Heart left ventricle (tissue), 16 donors: ENCODE data around the gene PIK3C2G. TPM values are rescaled to one million over a fixed set of nuclear protein-coding genes. Genes with fewer than 3 reads are reported as not detected.

Experiments
- ATAC-seq, 4 donors: fragments of 200-7000 bp; cut with Tn5 transposase; one replicate each; pipeline ENCODE4 v1.9.1; 2020 to 2022; ENCODE audit warnings: moderate library complexity in 4 of 4, mild to moderate bottlenecking in 3 of 4, moderate number of reproducible peaks in 1 of 4
- DNase-seq, 5 donors: peaks; one replicate each; pipeline ENCODE4 v3.0.0-alpha.2; 2020
- H3K27ac ChIP-seq, 12 donors: fragments of 200-600 bp; sonication (generic) in 4 of 12; one replicate each; pipeline versions ENCODE4 v1.5.0 to v1.8.0; 2016 to 2022; ENCODE audit warnings: mild to moderate bottlenecking in 2 of 12
- H3K27me3 ChIP-seq, 9 donors: fragments of 200-600 bp; sonication (generic) in 2 of 9; one replicate each; pipeline versions ENCODE4 v1.5.1 to v1.8.0; 2016 to 2022; ENCODE audit warnings: mild to moderate bottlenecking in 3 of 9
- H3K36me3 ChIP-seq, 9 donors: fragments of 200-600 bp; sonication (generic) in 2 of 9; one replicate each; pipeline versions ENCODE4 v1.5.0 to v1.8.0; 2018 to 2022; ENCODE audit warnings: mild to moderate bottlenecking in 2 of 9
- H3K4me1 ChIP-seq, 12 donors: fragments of 200-600 bp; sonication (generic) in 4 of 12; one replicate each; pipeline versions ENCODE4 v1.5.0 to v1.8.0; 2016 to 2022; ENCODE audit warnings: mild to moderate bottlenecking in 3 of 12
- H3K4me3 ChIP-seq, 12 donors: fragments of 200-600 bp; sonication (generic) in 4 of 12; one replicate each; pipeline versions ENCODE4 v1.5.0 to v1.8.0; 2017 to 2022; ENCODE audit warnings: mild to moderate bottlenecking in 9 of 12, moderate library complexity in 4 of 12
- H3K9me3 ChIP-seq, 12 donors: fragments of 200-600 bp; sonication (generic) in 4 of 12; one replicate each; pipeline versions ENCODE4 v1.5.0 to v1.8.0; 2016 to 2022; ENCODE audit warnings: mild to moderate bottlenecking in 1 of 12
- CTCF ChIP-seq, 12 donors: fragments of 200-600 bp; sonication (generic) in 4 of 12; IDR thresholded peaks; one replicate each; pipeline versions ENCODE4 v1.5.0 to v1.8.0; 2018 to 2022; ENCODE audit warnings: antibody characterized with exemption in 12 of 12, mild to moderate bottlenecking in 5 of 12
- POLR2A ChIP-seq, 2 donors: fragments of 450-650 bp; IDR thresholded peaks; one replicate each; pipeline ENCODE4 v1.6.1; 2017; ENCODE audit warnings: antibody characterized with exemption in 2 of 2, mild to moderate bottlenecking in 2 of 2, moderate library complexity in 2 of 2
- WGBS, 4 donors: extraction: QIAGEN DNeasy Blood & Tissue Kit in 2 of 4; methylation state at CpG; one replicate each; pipeline versions ENCODE4 v1.1.5 to v1.1.7; 2013 to 2018; 5-methylcytosine and 5-hydroxymethylcytosine counted together
- intact Hi-C, 10 donors: fragments of 100-400 bp; cut with DNase I; formaldehyde crosslinking; loops; one replicate each; pipeline versions ENCODE4 v1.11.1 to v1.14.2; 2022
- polyA plus RNA-seq, 2 donors: library from polyadenylated mRNA; stranded (reverse); fragments of 200-250 nt; gene quantifications; one replicate each; pipeline ENCODE4 v1.2.3, GENCODE V29; 2013
- total RNA-seq, 9 donors: library from RNA; depleted of rRNA in 2 of 9; stranded (reverse); fragments of >200 nt in 2 of 9; fragmentation: NEBNext Ultra II Directional in 3 of 9; extraction: Animal tissue kit (Norgen Biotek cat#: 25700) in 3 of 9; gene quantifications; one replicate each; pipeline versions ENCODE4 v1.1.0 to v1.2.4, GENCODE V29; 2016 to 2023
- donor health status: ischemic (EF 13 %, LVEDD 7.1; RV severe dilation, severe dysfunction).
- donor health status: healthy with polysubstance abuse.
- donor health status: DM: no; HTN: yes; CAD: no.
- donor health status: DM: no; HTN: no; CAD: no.
- donor health status: ischemic (EF 25% LVEDD 6.9; RV normal size, moderate dysfunction).
- donor health status: ischemic (EF 25% LVEDD 5.7; RV mildly dilated, moderate dysfunction).
- donor health status: healthy.
- donor health status: DM: yes; HTN: yes; CAD: no.
- donor health status: ischemic (EF 35%, LVEDD 5.7; RV mildly dilated, moderate dysfunction).
- donor health status: nonischemic (EF 11% LVEDD 7.7; RV severe dilation, severe dysfunction).
- donor health status: DM: yes; HTN: yes; CAD: no.
- donor health status: PGD.
- donor health status: ischemic (EF 29% LVEDD 5.4; RV normal size, mild dysfunction).
- donor health status: nonischemic (EF 23%, LVEDD 6.1; RV moderate dilation, normal function).

The PIK3C2G gene
- total and polyA plus RNA-seq, 11 donors = not detected

- TF ChIP-seq POLR2A (IDR thresholded peaks at IDR 0.05) = no peak
- TF ChIP-seq CTCF (IDR thresholded peaks at IDR 0.05) = no peak
- H3K9me3 ChIP-seq = no peaks in the 10 kb centered on the region
These were observed 334.1 kb downstream of the PIK3C2G start for GRCh38 chr12:18595412-18595811.

GRCh38 chr12:18601962-18602361 lies 340.6 kb downstream of the PIK3C2G start:
- 81 to 93% (median 89%) methylated on average over 5 to 7 of the region's 7 CpGs for WGBS, 4 donors
- ATAC-seq (no peak), DNase-seq (peak in 1 of 5 donors; percentile 20)
- intact Hi-C loops = no loop called here
- H3K4me1 ChIP-seq = no peaks in the 10 kb centered on the region
- H3K36me3 ChIP-seq = no peaks in the 10 kb centered on the region
- TF ChIP-seq CTCF (IDR thresholded peaks at IDR 0.05) (no peak), POLR2A (IDR thresholded peaks at IDR 0.05) (no peak)
- H3K4me3 ChIP-seq = no peak overlapping the region
- H3K27me3 ChIP-seq = no peaks in the 10 kb centered on the region
- peaks cover 0 to 9% (median 0%) of the 10 kb centered on the region in 12 donors for H3K9me3 ChIP-seq
- no peak overlapping the region for H3K27ac ChIP-seq

More at GRCh38 chr12:18595412-18595811, 334.1 kb downstream of the PIK3C2G start:
- Histone ChIP-seq H3K4me3 (no peak overlapping the region), H3K4me1 (no peaks in the 10 kb centered on the region), H3K27ac (no peak overlapping the region), H3K36me3 (no peaks in the 10 kb centered on the region), H3K27me3 (no peaks in the 10 kb centered on the region)
- ATAC-seq = no peak
- intact Hi-C loops = no loop called here
- DNase-seq = no peak

GRCh38 chr12:18612971-18613370 lies 351.7 kb downstream of the PIK3C2G start:
- intact Hi-C loops = no loop called here
- DNase-seq (no peak), ATAC-seq (no peak)
- H3K27ac ChIP-seq = no peak overlapping the region
- H3K27me3 ChIP-seq = no peaks in the 10 kb centered on the region
- no peaks in the 10 kb centered on the region for H3K36me3 ChIP-seq
- WGBS, 4 donors = 81 to 90% (median 85%) methylated on average over 2 of the region's 2 CpGs
- TF ChIP-seq POLR2A (IDR thresholded peaks at IDR 0.05) (no peak), CTCF (IDR thresholded peaks at IDR 0.05) (no peak)
- H3K9me3 ChIP-seq = no peaks in the 10 kb centered on the region
- no peaks in the 10 kb centered on the region for H3K4me1 ChIP-seq
- H3K4me3 ChIP-seq = no peak overlapping the region

- DNase-seq (no peak), ATAC-seq (no peak)
- Histone ChIP-seq H3K36me3 (no peaks in the 10 kb centered on the region), H3K4me1 (no peaks in the 10 kb centered on the region), H3K4me3 (no peak overlapping the region), H3K27me3 (no peaks in the 10 kb centered on the region), H3K9me3 (peaks cover 0 to 10% (median 0%) of the 10 kb centered on the region in 12 donors), H3K27ac (no peak overlapping the region)
- no peak for TF ChIP-seq CTCF (IDR thresholded peaks at IDR 0.05)
- no peak for TF ChIP-seq POLR2A (IDR thresholded peaks at IDR 0.05)
- intact Hi-C loops = no loop called here
These were observed 359.7 kb downstream of the PIK3C2G start for GRCh38 chr12:18620986-18621385.
